ENCODE data around the gene RPL10. TPM values are rescaled to one million over a fixed set of nuclear protein-coding genes. Genes with fewer than 3 reads are reported as not detected.
A peak's percentile ranks its signal among the peaks of the same experiment; 100 is the strongest.

The RPL10 gene
- total and polyA plus RNA-seq, 2 donors (not counting 3 experiments of a cell fraction or from before 2014, with no cell fraction given), result 2,493 to 7,586 TPM

DNA sequence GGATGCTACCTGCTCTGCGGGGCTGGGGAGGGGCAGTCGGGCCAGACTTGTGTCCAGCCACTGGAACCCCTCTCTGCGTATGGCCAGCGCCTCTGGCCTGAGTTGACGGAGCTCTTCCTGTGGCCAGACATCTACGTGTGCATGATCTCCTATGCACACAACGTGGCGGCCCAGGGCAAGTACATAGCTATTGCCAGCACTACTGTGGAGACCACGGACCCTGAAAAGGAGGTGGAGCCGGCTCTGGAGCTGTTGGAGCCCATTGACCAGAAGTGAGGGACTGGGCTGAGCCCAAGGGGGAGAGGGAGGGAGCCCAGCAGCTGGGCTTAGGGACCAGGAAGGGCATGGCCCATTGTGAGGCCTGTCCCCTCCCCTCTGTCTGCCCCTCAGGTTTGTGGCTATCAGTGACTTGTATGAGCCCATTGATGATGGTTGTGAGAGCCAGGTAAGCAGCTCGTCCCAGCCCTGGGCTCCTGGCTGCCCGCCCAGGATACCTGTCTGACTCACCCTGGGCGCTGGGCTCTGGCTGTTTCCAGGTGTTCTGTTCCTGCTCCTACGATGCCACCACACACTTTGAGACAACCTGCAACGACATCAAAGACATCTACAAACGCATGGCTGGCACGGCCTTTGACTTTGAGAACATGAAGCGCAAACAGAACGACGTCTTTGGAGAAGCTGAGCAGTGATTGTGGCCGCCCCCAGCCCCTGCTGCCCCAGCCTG is 44.0 kb downstream of the RPL10 start:
- TF ChIP-seq MAX (IDR thresholded peaks at IDR 0.05; ENCODE audit: insufficient read depth, insufficient read length) (no peak), FOS (IDR thresholded peaks at IDR 0.05; ENCODE audit: borderline replicate concordance, insufficient read depth, low read length) (no peak), EZH2 (IDR thresholded peaks at IDR 0.05; ENCODE audit: borderline replicate concordance, low read depth, low read length, severe bottlenecking) (no peak), MYC (IDR thresholded peaks at IDR 0.05; ENCODE audit: low read depth, low read length) (no peak), POLR2A (IDR thresholded peaks at IDR 0.05; ENCODE audit: low read depth, low read length) (no peak)
- H3K27me3 ChIP-seq (ENCODE audit: control insufficient read depth in 2 of 2, insufficient read depth in 2 of 2, low read length in 2 of 2), result no peaks in the 10 kb centered on the region
- no peak for DNase-seq (ENCODE audit: low read depth, low spot score)
- dilution Hi-C loops (cut with MboI; ENCODE audit: extremely low pct_ligation_motif_present, low sequenced_read_pairs) (no loop called here), intact Hi-C loops (cut with micrococcal nuclease) (loop anchor here (5.0 kb wide), 2 partner anchors 35 kb away; partner anchors contain the start of genes DNASE1L1 and LAGE3)
- no peak overlapping the region for H3K4me2 ChIP-seq (ENCODE audit: insufficient read depth, low read length)
- TSS peak; percentile 24 for BruUV-seq (replicated peaks)
- H3K9me3 ChIP-seq (replicated peaks; ENCODE audit: control insufficient read depth, insufficient read depth, low read length), result no peaks in the 10 kb centered on the region
- ChIA-PET CTCF (interaction anchor here (1.4 kb wide), 1 partner anchor 15 kb away, joined by 3 read pairs; no protein-coding TSS in a partner anchor), POLR2A (no interaction called here)
- no peak overlapping the region for H3K9ac ChIP-seq (replicated peaks; ENCODE audit: extremely low read depth, insufficient read depth, low read length)
- no peaks in the 10 kb centered on the region for H3K9me1 ChIP-seq (replicated peaks; ENCODE audit: control insufficient read depth, extremely low read depth, insufficient read depth, low read length)
- H3K27ac ChIP-seq (ENCODE audit: insufficient read depth, low read depth, low read length), result no peak overlapping the region
- H3K4me3 ChIP-seq (replicated peaks in 1 of 3; ENCODE audit: insufficient read depth in 1 of 3, low read depth in 1 of 3, low read length in 3 of 3), result no peak overlapping the region
- FAIRE-seq, result no peak
- peaks cover 15% of the 10 kb centered on the region for H3K4me1 ChIP-seq (ENCODE audit: control insufficient read depth, extremely low read depth, insufficient read depth, low read length)
- H3K79me2 ChIP-seq (ENCODE audit: control insufficient read depth, insufficient read depth, low read length), result peaks cover 65% of the 10 kb centered on the region
- no peak overlapping the region for H2AFZ ChIP-seq (ENCODE audit: low read depth, low read length)
- peaks cover 4 to 28% of the 10 kb centered on the region in 2 experiments for H3K36me3 ChIP-seq (ENCODE audit: control insufficient read depth in 2 of 2, extremely low read depth in 1 of 2, insufficient read depth in 2 of 2, low read length in 2 of 2)
- H4K20me1 ChIP-seq (replicated peaks; ENCODE audit: control insufficient read depth, extremely low read depth, insufficient read depth, low read length), result no peaks in the 10 kb centered on the region

DNA sequence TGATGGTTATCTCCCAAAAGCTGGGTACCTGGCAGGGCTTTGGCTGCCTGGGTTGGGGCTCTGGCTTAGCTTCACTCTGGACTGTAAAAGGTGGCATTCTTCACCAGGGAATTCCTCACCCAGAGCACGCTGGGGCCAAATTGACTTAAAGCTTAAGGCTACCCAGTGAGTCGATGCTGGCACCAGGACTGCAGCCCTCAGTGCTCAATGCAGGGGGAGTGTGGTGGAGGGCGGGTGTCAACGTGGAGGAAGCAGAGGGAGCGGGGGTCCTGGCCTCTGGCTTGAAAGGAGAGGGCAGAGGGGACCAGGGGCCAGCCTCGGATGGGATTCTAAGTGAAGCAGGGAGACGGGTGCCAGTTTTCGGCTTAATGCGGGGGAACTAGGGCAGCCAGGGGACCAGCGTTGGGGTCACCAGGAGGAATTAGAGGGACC is 45.3 kb downstream of the RPL10 start:
- FAIRE-seq (peak; percentile 47), DNase-seq (ENCODE audit: low read depth, low spot score) (no peak)
- peaks cover 52% of the 10 kb centered on the region for H3K79me2 ChIP-seq (ENCODE audit: control insufficient read depth, insufficient read depth, low read length)
- peaks cover 4 to 33% of the 10 kb centered on the region in 2 experiments for H3K36me3 ChIP-seq (ENCODE audit: control insufficient read depth in 2 of 2, extremely low read depth in 1 of 2, insufficient read depth in 2 of 2, low read length in 2 of 2)
- peak overlapping the region in 1 of 3 experiments; percentile 29 for H3K4me3 ChIP-seq (replicated peaks in 1 of 3; ENCODE audit: insufficient read depth in 1 of 3, low read depth in 1 of 3, low read length in 3 of 3)
- no peak for TF ChIP-seq FOS (IDR thresholded peaks at IDR 0.05; ENCODE audit: borderline replicate concordance, insufficient read depth, low read length)
- no peak for TF ChIP-seq MAX (IDR thresholded peaks at IDR 0.05; ENCODE audit: insufficient read depth, insufficient read length)
- TF ChIP-seq MYC (IDR thresholded peaks at IDR 0.05; ENCODE audit: low read depth, low read length), result no peak
- no peak for TF ChIP-seq EZH2 (IDR thresholded peaks at IDR 0.05; ENCODE audit: borderline replicate concordance, low read depth, low read length, severe bottlenecking)
- H3K27me3 ChIP-seq (ENCODE audit: control insufficient read depth in 2 of 2, insufficient read depth in 2 of 2, low read length in 2 of 2), result no peaks in the 10 kb centered on the region
- ChIA-PET CTCF (interaction anchor here (0.7 to 1.5 kb wide), 2 partner anchors 70 to 84 kb away, joined by 3 to 4 read pairs; no protein-coding TSS in a partner anchor), POLR2A (no interaction called here)
- peaks cover 12% of the 10 kb centered on the region for H3K4me1 ChIP-seq (ENCODE audit: control insufficient read depth, extremely low read depth, insufficient read depth, low read length)
- H3K9ac ChIP-seq (replicated peaks; ENCODE audit: extremely low read depth, insufficient read depth, low read length), result no peak overlapping the region
- no peak overlapping the region for H2AFZ ChIP-seq (ENCODE audit: low read depth, low read length)
- no peaks in the 10 kb centered on the region for H4K20me1 ChIP-seq (replicated peaks; ENCODE audit: control insufficient read depth, extremely low read depth, insufficient read depth, low read length)
- intact Hi-C loops (cut with micrococcal nuclease), result loop anchor here (5.0 kb wide), 2 partner anchors 34 to 36 kb away; partner anchors contain the start of genes DNASE1L1 and LAGE3
- no peaks in the 10 kb centered on the region for H3K9me3 ChIP-seq (replicated peaks; ENCODE audit: control insufficient read depth, insufficient read depth, low read length)
- dilution Hi-C loops (cut with MboI; ENCODE audit: extremely low pct_ligation_motif_present, low sequenced_read_pairs), result no loop called here
- no peak overlapping the region for H3K4me2 ChIP-seq (ENCODE audit: insufficient read depth, low read length)
- BruUV-seq (replicated peaks), result no TSS peak
- no peaks in the 10 kb centered on the region for H3K9me1 ChIP-seq (replicated peaks; ENCODE audit: control insufficient read depth, extremely low read depth, insufficient read depth, low read length)
- H3K27ac ChIP-seq (ENCODE audit: insufficient read depth, low read depth, low read length), result no peak overlapping the region

Measured in endothelial cell of umbilical vein (primary cell).